ENCODE data around the gene ELMO3.

Gene ELMO3

GRCh38 chr16:67244387-67245185 lies 45.7 kb downstream of the ELMO3 start:
- no peak for DNase-seq

GRCh38 chr16:67245186-67245585 lies 46.3 kb downstream of the ELMO3 start:
- DNase-seq = no peak

GRCh38 chr16:67245674-67246080 lies 46.7 kb downstream of the ELMO3 start:
- DNase-seq = no peak

GRCh38 chr16:67246081-67246755 lies 47.3 kb downstream of the ELMO3 start:
- peak; percentile 31 for DNase-seq

GRCh38 chr16:67246756-67247191 lies 47.8 kb downstream of the ELMO3 start:
- DNase-seq = no peak

- peak; percentile 49 for DNase-seq
Measured at GRCh38 chr16:67247192-67248072, 48.5 kb downstream of the ELMO3 start, which contains the start of gene FHOD1. TSS of gene FHOD1 (minus strand) at chr16:67247481. CDS start at chr16:67247410, 71 bp downstream.

- no peak for DNase-seq
Measured at GRCh38 chr16:67248073-67248400, 49.1 kb downstream of the ELMO3 start.

- DNase-seq = no peak
Measured at GRCh38 chr16:67248401-67249177, 49.7 kb downstream of the ELMO3 start, which contains the start of gene SLC9A5. TSS of gene SLC9A5 (plus strand) at chr16:67248979. CDS start at chr16:67249015, 36 bp downstream.

GRCh38 chr16:67249178-67250044 lies 50.5 kb downstream of the ELMO3 start:
- DNase-seq = no peak

- DNase-seq = no peak
Measured at GRCh38 chr16:67250045-67250327, 51.1 kb downstream of the ELMO3 start.

- DNase-seq = peak; percentile 80
Measured at GRCh38 chr16:67252609-67253497, 53.9 kb downstream of the ELMO3 start.

Data from NCI-H1694 (cell line).